Endodermal cell (in vitro differentiated cells): ENCODE measurements around the gene CCDC88C. TPM values are rescaled to one million over a fixed set of nuclear protein-coding genes. Genes with fewer than 3 reads are reported as not detected.

Experiments used
- DNase-seq: peaks from one replicate; pipeline ENCODE4 v3.0.0-alpha.2; 2017
- H3K27ac ChIP-seq: 2 replicates; pipeline ENCODE4 v1.5.1; 2013; ENCODE audit warnings: mild to moderate bottlenecking, low read depth, low read length, moderate library complexity
- H3K27me3 ChIP-seq: 2 replicates; pipeline ENCODE4 v1.6.1; 2013; ENCODE audit warnings: mild to moderate bottlenecking, low read length, moderate library complexity; ENCODE audit not compliant: insufficient read depth, control insufficient read depth, poor library complexity, severe bottlenecking
- H3K36me3 ChIP-seq: 2 replicates; pipeline ENCODE4 v1.7.0; 2013; ENCODE audit warnings: mild to moderate bottlenecking, low read length, moderate library complexity; ENCODE audit not compliant: control insufficient read depth, insufficient read depth
- H3K4me1 ChIP-seq: one replicate; pipeline ENCODE4 v1.7.0; 2013; ENCODE audit warnings: low read length; ENCODE audit not compliant: control insufficient read depth, insufficient read depth
- H3K4me3 ChIP-seq: 2 replicates; pipeline ENCODE4 v1.5.1; 2013; ENCODE audit warnings: mild to moderate bottlenecking, low read length, moderate library complexity
- H3K9ac ChIP-seq: 2 replicates; pipeline ENCODE4 v1.6.1; 2013; ENCODE audit warnings: mild to moderate bottlenecking, low read length, moderate library complexity; ENCODE audit not compliant: poor library complexity, severe bottlenecking; ENCODE audit errors: extremely low read depth
- H3K9me3 ChIP-seq: 2 replicates; pipeline ENCODE4 v1.6.1; 2013; ENCODE audit warnings: mild to moderate bottlenecking, low read length, moderate library complexity; ENCODE audit not compliant: control insufficient read depth
- H3K27ac Mint-ChIP-seq: 2 replicates; pipeline ENCODE4 v1.8.0; 2020; ENCODE audit warnings: mixed read lengths
- H3K27me3 Mint-ChIP-seq: 2 replicates; pipeline ENCODE4 v1.8.0; 2021; ENCODE audit warnings: mild to moderate bottlenecking, mixed read lengths; ENCODE audit not compliant: insufficient read depth
- H3K36me3 Mint-ChIP-seq: 2 replicates; pipeline ENCODE4 v1.8.0; 2020; ENCODE audit warnings: low read depth, mixed read lengths
- H3K4me1 Mint-ChIP-seq: 2 replicates; pipeline ENCODE4 v1.8.0; 2020; ENCODE audit warnings: mixed read lengths
- H3K4me3 Mint-ChIP-seq: 2 replicates; pipeline ENCODE4 v1.8.0; 2020; ENCODE audit warnings: mild to moderate bottlenecking, moderate library complexity, mixed read lengths
- H3K9me3 Mint-ChIP-seq: 2 replicates; pipeline ENCODE4 v1.8.0; 2020; ENCODE audit warnings: mild to moderate bottlenecking, mixed read lengths
- WGBS, 2 experiments: methylation state at CpG; one replicate each; pipeline versions ENCODE4 v1.1.5 to v1.1.7; 2013; ENCODE audit warnings: missing lambda C conversion rate in 2 of 2, mixed read lengths in 1 of 2; ENCODE audit not compliant: insufficient coverage in 1 of 2, insufficient read length in 1 of 2; 5-methylcytosine and 5-hydroxymethylcytosine counted together
- total RNA-seq, 2 donors: library from RNA; stranded (reverse); fragmentation: NEBNext Ultra II Directional in 1 of 2; extraction: Animal tissue kit (Norgen Biotek cat#: 25700) in 1 of 2; gene quantifications; 2 replicates in 1 of 2; 3 replicates in 1 of 2; pipeline ENCODE4 v1.2.1, GENCODE V29; 2021
- TF ChIP-seq, protein P1 (sequence below): fragments of 200-600 bp; sonication (generic); conservative IDR thresholded peaks from 2 replicates; pipeline ENCODE4 v1.5.0; 2021; ENCODE audit warnings: antibody characterized with exemption, mild to moderate bottlenecking

The CCDC88C gene
- total RNA-seq, 2 donors from 2014 or later: 50.0 to 50.5 TPM

DNA sequence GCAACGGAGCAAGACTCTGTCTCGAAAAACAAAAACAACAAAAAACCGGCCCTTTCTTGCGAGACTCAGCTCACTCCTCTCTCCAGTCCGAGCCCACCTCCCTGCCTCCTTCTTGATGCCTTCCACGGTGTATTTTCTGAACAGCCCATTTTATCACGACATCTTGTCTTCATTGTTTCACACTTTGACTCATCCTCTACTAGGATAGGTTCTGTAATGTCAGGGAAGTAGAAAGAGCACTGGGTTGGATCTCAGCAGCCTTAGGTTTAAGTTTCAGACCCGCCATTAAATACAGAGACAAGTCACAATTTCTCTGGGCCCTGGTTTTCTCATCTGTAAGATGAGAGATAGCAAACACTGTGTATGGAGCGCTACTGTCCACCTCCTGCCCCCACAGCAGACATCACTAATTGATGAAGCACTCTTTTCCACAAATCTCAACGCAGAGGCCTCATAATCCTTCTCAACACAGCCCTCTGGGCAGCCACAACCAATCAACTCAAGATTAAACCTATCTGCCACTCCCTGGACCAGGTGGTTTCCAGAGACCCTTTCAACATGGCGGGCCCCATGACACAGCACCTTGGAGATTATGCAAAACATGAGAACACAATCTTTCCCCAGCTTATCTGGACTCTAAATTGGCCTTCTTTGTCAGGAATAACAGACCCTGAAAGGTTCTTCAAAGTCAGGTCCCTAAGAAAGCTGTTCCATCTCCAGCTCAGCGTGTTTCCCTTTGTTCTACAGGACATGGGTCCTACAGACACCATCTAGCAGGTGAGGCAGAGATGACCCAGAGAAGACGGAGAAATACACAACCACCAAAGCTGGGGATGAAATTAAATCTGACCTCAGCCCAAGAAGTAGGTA lies 35.6 kb downstream of the CCDC88C start:
- TF ChIP-seq, protein P1, sequence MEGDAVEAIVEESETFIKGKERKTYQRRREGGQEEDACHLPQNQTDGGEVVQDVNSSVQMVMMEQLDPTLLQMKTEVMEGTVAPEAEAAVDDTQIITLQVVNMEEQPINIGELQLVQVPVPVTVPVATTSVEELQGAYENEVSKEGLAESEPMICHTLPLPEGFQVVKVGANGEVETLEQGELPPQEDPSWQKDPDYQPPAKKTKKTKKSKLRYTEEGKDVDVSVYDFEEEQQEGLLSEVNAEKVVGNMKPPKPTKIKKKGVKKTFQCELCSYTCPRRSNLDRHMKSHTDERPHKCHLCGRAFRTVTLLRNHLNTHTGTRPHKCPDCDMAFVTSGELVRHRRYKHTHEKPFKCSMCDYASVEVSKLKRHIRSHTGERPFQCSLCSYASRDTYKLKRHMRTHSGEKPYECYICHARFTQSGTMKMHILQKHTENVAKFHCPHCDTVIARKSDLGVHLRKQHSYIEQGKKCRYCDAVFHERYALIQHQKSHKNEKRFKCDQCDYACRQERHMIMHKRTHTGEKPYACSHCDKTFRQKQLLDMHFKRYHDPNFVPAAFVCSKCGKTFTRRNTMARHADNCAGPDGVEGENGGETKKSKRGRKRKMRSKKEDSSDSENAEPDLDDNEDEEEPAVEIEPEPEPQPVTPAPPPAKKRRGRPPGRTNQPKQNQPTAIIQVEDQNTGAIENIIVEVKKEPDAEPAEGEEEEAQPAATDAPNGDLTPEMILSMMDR: no peak
- H3K9me3 ChIP-seq: no peaks in the 10 kb centered on the region
- peaks cover 10% of the 10 kb centered on the region for H3K4me1 ChIP-seq
- H3K27me3 Mint-ChIP-seq: no peaks in the 10 kb centered on the region
- H3K4me3 ChIP-seq: no peak overlapping the region
- peak overlapping the region; percentile 26 for H3K27ac Mint-ChIP-seq
- 90 to 94% methylated on average over 10 to 12 of the region's 13 CpGs for WGBS, 2 experiments
- peaks cover 31% of the 10 kb centered on the region for H3K4me1 Mint-ChIP-seq
- H3K27ac ChIP-seq: no peak overlapping the region
- no peak for DNase-seq
- no peak overlapping the region for H3K9ac ChIP-seq
- H3K9me3 Mint-ChIP-seq: no peaks in the 10 kb centered on the region
- H3K27me3 ChIP-seq: no peaks in the 10 kb centered on the region
- peaks cover 10% of the 10 kb centered on the region for H3K36me3 Mint-ChIP-seq
- H3K36me3 ChIP-seq: no peaks in the 10 kb centered on the region
- H3K4me3 Mint-ChIP-seq: no peak overlapping the region

DNA sequence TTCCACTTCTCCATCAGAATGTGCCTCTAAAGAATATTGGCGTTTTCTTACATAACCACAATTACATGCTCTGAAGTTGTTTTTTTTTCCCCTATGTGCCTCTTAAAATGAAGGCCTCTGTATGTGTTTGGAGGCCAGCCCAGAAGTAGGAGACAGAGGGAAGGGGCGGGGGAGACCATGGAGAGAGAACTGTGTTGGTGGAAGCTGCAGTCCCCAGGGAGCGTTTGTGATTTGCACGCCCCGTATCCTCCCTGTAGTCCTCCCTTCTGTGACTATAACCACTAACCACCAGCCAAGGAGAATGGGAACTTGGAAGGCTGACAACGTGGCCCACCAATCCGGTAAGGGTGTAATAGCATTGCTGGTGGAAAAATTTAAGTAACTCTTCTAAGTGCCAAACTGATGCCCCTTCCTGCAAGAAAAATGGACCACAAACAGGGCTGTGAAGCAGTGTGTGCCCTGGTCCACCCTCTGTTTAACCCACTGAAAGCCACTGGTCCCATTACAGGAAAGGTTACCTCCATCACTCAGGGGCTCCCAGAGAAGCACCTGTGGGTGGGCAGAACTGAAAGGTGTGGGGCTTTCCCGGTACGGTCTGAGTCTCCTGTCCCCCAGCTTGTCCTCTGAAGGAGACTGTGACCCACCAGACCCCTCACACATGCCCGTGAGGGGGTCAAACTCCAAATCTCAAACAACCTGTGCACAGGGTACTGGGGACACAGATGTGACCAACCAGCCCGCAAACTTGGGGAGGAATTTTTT lies 36.8 kb downstream of the CCDC88C start:
- DNase-seq: no peak
- Mint-ChIP-seq H3K27me3 (no peaks in the 10 kb centered on the region), H3K9me3 (no peaks in the 10 kb centered on the region), H3K27ac (no peak overlapping the region), H3K4me3 (no peak overlapping the region), H3K4me1 (peaks cover 42% of the 10 kb centered on the region), H3K36me3 (peaks cover 9% of the 10 kb centered on the region)
- Histone ChIP-seq H3K9ac (no peak overlapping the region), H3K36me3 (no peaks in the 10 kb centered on the region), H3K27me3 (no peaks in the 10 kb centered on the region), H3K9me3 (no peaks in the 10 kb centered on the region), H3K4me1 (peaks cover 12% of the 10 kb centered on the region), H3K27ac (no peak overlapping the region), H3K4me3 (no peak overlapping the region)
- TF ChIP-seq, protein P1: no peak
- WGBS, 2 experiments: 85% methylated on average over 11 of the region's 11 CpGs; no CpG with 5 or more reads in 1 of the 2 experiments

DNA sequence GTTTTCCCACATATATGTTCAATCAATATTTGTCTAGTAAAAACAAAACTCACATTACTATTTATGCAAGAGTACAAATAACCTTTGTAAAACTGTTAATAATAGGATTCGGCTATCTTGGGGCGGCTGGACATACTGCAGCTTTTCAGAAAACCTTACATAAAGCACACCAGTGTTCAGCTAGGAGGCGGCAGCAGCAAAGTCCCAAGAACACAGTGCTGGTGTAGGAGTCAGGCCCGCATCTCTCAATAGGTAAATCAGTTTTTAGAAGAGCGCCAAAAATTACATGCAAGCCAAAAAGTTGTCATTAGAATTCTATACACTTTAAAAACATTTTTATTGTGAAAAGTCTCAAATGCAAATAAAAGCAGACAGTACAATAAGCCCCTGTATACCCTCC lies 37.5 kb downstream of the CCDC88C start:
- no peaks in the 10 kb centered on the region for H3K27me3 ChIP-seq
- no peak overlapping the region for H3K27ac Mint-ChIP-seq
- 88 to 100% methylated on average over 3 to 5 of the region's 5 CpGs for WGBS, 2 experiments
- H3K36me3 Mint-ChIP-seq: peaks cover 7% of the 10 kb centered on the region
- no peak overlapping the region for H3K4me3 ChIP-seq
- TF ChIP-seq, protein P1: no peak
- no peak overlapping the region for H3K9ac ChIP-seq
- no peaks in the 10 kb centered on the region for H3K9me3 ChIP-seq
- H3K4me1 ChIP-seq: peaks cover 17% of the 10 kb centered on the region
- no peak overlapping the region for H3K27ac ChIP-seq
- no peak overlapping the region for H3K4me3 Mint-ChIP-seq
- H3K27me3 Mint-ChIP-seq: no peaks in the 10 kb centered on the region
- peaks cover 49% of the 10 kb centered on the region for H3K4me1 Mint-ChIP-seq
- no peak for DNase-seq
- no peaks in the 10 kb centered on the region for H3K36me3 ChIP-seq
- no peaks in the 10 kb centered on the region for H3K9me3 Mint-ChIP-seq
